Upper lobe of right lung (tissue), 1 donor: ENCODE data around the gene SLC2A13. TPM values are rescaled to one million over a fixed set of nuclear protein-coding genes. Genes with fewer than 3 reads are reported as not detected.
"Not testable (repeated sequence)": the region's sequence is repeated elsewhere in the genome, so short reads cannot be mapped to it uniquely, and the experiment has no call there.

Source experiments
- ATAC-seq: fragments of 200-7000 bp; cut with Tn5 transposase; one replicate; pipeline ENCODE4 v1.9.1; 2020; ENCODE audit warnings: mild to moderate bottlenecking, moderate library complexity
- DNase-seq: peaks from one replicate; pipeline ENCODE4 v3.0.0-alpha.2; 2020
- H3K27ac ChIP-seq: fragments of 200-600 bp; one replicate; pipeline ENCODE4 v1.8.0; 2022
- H3K27me3 ChIP-seq: fragments of 200-600 bp; one replicate; pipeline ENCODE4 v1.8.0; 2022; ENCODE audit warnings: mild to moderate bottlenecking
- H3K36me3 ChIP-seq: fragments of 200-600 bp; one replicate; pipeline ENCODE4 v1.8.0; 2022
- H3K4me1 ChIP-seq: fragments of 200-600 bp; one replicate; pipeline ENCODE4 v1.8.0; 2022
- H3K4me3 ChIP-seq: fragments of 200-600 bp; one replicate; pipeline ENCODE4 v1.8.0; 2022; ENCODE audit warnings: mild to moderate bottlenecking
- H3K9me3 ChIP-seq: fragments of 200-600 bp; one replicate; pipeline ENCODE4 v1.8.0; 2022
- intact Hi-C: fragments of 100-400 bp; cut with DNase I; formaldehyde crosslinking; loops from one replicate; pipeline ENCODE4 v1.11.0; 2022
- total RNA-seq: library from RNA; stranded (reverse); fragmentation: NEBNext Ultra II Directional; extraction: Animal tissue kit (Norgen Biotek cat#: 25700); gene quantifications from one replicate; pipeline ENCODE4 v1.2.1, GENCODE V29; 2021
- TF ChIP-seq, protein P1 (sequence below): fragments of 200-600 bp; IDR thresholded peaks from one replicate; pipeline ENCODE4 v1.8.0; 2022; ENCODE audit warnings: antibody characterized with exemption
- donor health status: DM: no; HTN: yes; CAD: no; lungs with severe emphysema.

Gene SLC2A13
- total RNA-seq, 1 donor from 2014 or later: 11.3 TPM

DNA sequence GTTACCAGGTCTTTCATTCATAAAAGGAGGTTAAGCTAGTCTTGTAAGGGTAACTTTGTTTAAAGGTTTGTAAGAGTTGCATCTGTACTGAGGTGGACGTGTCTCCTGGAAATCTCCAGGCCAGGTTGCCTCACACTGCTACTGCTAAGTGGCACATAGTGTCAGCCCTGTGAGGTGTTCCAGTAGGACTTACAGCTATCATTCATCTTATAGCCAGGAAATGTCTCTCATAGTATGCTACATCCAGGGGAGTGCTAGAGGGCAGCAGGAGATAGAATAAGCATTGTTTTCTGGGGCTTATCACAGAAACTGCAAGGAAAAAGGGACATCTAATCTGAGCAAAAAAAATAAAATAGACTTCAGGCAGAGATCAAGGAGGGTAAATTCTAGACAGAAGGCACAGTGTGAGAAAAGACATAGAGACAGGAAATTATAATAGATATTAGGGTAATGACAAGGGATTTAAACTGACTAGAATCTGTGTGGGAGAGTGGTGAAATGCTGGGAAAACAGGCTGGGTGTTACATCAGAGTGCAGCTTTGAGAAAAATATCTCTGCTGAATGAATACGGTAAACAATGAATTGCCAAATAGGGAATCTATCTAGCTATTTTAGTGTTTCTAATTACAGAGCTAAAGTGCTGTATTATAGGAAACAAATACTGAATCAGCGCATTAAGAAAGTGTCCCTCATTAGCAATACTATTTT is 281.2 kb downstream of the SLC2A13 start:
- Histone ChIP-seq H3K27me3 (no peaks in the 10 kb centered on the region), H3K27ac (no peak overlapping the region), H3K36me3 (no peaks in the 10 kb centered on the region), H3K9me3 (no peaks in the 10 kb centered on the region), H3K4me3 (no peak overlapping the region), H3K4me1 (no peaks in the 10 kb centered on the region)
- ATAC-seq (peak; percentile 45), DNase-seq (peak; percentile 39)
- TF ChIP-seq, protein P1, sequence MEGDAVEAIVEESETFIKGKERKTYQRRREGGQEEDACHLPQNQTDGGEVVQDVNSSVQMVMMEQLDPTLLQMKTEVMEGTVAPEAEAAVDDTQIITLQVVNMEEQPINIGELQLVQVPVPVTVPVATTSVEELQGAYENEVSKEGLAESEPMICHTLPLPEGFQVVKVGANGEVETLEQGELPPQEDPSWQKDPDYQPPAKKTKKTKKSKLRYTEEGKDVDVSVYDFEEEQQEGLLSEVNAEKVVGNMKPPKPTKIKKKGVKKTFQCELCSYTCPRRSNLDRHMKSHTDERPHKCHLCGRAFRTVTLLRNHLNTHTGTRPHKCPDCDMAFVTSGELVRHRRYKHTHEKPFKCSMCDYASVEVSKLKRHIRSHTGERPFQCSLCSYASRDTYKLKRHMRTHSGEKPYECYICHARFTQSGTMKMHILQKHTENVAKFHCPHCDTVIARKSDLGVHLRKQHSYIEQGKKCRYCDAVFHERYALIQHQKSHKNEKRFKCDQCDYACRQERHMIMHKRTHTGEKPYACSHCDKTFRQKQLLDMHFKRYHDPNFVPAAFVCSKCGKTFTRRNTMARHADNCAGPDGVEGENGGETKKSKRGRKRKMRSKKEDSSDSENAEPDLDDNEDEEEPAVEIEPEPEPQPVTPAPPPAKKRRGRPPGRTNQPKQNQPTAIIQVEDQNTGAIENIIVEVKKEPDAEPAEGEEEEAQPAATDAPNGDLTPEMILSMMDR: no peak
- intact Hi-C loops: no loop called here

DNA sequence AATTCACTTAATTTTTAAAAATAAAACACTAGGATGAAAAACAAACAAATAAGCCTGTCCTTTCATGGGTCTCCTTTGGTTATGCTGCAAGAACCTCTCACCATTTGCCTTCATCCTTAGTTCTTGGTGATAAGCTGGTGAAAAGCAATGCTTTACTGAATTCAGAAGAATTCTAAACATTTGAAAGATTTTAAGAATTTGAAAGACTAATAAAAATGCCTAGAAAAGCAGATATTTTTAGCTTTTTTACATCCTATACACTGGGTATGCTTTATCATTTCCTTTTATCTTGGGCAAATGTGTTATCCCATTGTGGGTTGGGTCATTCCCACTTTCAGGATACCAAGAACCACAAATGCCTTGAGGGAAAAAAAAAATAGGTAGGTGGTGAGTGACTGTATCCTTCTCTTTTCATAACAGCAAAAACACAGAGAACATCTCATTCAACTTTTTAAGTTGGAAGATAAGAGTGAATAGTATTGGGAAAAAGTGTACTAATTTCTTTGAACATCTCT is 289.2 kb downstream of the SLC2A13 start:
- Histone ChIP-seq H3K27ac (no peak overlapping the region), H3K27me3 (no peaks in the 10 kb centered on the region), H3K4me1 (no peaks in the 10 kb centered on the region), H3K36me3 (no peaks in the 10 kb centered on the region), H3K9me3 (no peaks in the 10 kb centered on the region), H3K4me3 (no peak overlapping the region)
- DNase-seq (no peak), ATAC-seq (no peak)
- intact Hi-C loops: no loop called here
- TF ChIP-seq, protein P1: no peak

DNA sequence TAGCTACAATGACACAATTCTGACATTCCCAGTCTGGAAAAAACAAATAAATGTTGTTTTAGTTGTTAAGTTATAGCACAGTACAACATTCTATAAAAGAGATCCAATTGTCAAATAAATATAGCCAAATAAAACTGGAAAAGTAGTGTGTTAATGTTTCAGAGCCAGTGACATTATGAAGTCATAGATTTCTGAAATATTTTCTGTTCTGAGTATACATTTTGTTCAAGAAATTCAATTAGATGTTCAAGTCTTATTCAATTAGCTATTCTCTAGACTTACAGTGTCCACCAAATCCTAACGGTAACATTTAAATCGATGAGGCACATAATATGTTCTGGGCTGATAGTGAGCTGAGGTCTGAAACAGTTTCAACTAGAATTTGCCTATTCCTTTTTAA is 290.1 kb downstream of the SLC2A13 start:
- Histone ChIP-seq H3K4me1 (no peaks in the 10 kb centered on the region), H3K27ac (no peak overlapping the region), H3K9me3 (no peaks in the 10 kb centered on the region), H3K27me3 (no peaks in the 10 kb centered on the region), H3K36me3 (no peaks in the 10 kb centered on the region), H3K4me3 (no peak overlapping the region)
- intact Hi-C loops: no loop called here
- ATAC-seq (no peak), DNase-seq (no peak)
- TF ChIP-seq, protein P1: no peak

DNA sequence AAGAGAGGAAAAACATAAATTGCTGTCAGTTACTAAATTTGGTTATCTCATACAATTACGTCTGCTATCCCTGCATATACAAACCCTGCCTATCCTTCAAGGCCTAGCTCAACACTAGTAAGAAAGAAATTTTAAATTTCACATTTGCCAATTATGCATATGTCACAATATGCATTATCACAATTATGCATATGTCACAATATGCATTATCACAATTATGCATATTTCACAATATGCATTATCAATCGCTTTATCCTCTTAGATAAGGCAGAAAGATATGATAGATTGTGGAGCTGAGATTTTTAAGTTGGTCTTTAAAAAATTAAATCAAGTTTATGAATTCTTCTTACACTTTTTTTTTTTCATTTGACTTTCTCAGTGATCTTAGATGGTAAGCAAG is 291.3 kb downstream of the SLC2A13 start:
- ATAC-seq (no peak), DNase-seq (no peak)
- H3K4me1 ChIP-seq: no peaks in the 10 kb centered on the region
- no peaks in the 10 kb centered on the region for H3K27me3 ChIP-seq
- no peak overlapping the region for H3K4me3 ChIP-seq
- intact Hi-C loops: no loop called here
- H3K9me3 ChIP-seq: no peaks in the 10 kb centered on the region
- no peaks in the 10 kb centered on the region for H3K36me3 ChIP-seq
- no peak overlapping the region for H3K27ac ChIP-seq
- TF ChIP-seq, protein P1: no peak

DNA sequence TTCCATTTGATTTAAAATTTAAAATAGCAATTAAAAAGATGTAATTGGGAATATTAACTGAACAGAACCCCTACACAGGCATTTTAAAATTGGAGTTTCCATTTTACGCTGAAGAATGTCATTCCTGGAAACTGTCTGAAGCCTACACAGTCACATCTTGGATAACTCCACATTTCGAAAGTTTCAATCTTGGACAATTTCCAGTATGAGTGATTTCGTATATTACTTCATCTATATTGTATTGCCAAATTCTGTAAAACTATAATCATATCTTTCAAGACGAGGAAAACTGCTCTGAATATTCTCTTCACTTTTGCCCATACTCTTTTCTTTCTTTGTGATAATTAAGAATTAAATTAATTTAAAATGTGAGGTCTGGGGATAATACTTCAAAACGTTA is 292.1 kb downstream of the SLC2A13 start:
- intact Hi-C loops: no loop called here
- H3K27ac ChIP-seq: no peak overlapping the region
- H3K27me3 ChIP-seq: no peaks in the 10 kb centered on the region
- TF ChIP-seq, protein P1: no peak
- ATAC-seq (no peak), DNase-seq (no peak)
- no peak overlapping the region for H3K4me3 ChIP-seq
- no peaks in the 10 kb centered on the region for H3K9me3 ChIP-seq
- H3K36me3 ChIP-seq: no peaks in the 10 kb centered on the region
- H3K4me1 ChIP-seq: no peaks in the 10 kb centered on the region

DNA sequence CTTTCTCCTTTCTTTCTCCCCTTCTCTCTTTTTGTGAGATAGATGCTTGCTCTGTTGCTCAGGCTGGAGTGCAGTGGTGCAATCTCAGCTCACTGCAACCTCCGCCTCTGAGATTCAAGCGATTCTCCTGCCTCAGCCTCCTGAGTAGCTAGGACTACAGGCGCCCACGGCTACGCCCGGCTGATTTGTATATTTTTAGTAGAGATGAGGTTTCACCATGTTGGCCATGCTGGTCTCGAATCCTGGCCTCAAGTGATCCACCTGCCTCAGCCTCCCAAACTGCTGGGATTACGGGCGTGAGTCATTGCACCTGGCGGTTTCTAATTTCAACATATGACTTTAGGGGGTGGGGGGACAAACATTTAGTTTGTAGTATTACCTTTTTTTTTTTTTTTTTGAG is 293.4 kb downstream of the SLC2A13 start:
- H3K9me3 ChIP-seq, H3K4me3 ChIP-seq, H3K27ac ChIP-seq, ATAC-seq, H3K27me3 ChIP-seq, H3K4me1 ChIP-seq, H3K36me3 ChIP-seq, intact Hi-C loops, DNase-seq: not testable (repeated sequence)
